ENCODE data around the gene FOXQ1.

GRCh38 chr6:1290086-1290485 lies 21.8 kb upstream of the FOXQ1 start:
- TF ChIP-seq CTCF (IDR thresholded peaks at IDR 0.05 in 2 of 3, conservative IDR thresholded peaks at IDR 0.05 in 1 of 3; ENCODE audit: insufficient read depth in 2 of 3, low read depth in 1 of 3, low read length in 3 of 3) (no peak), KLF16 (IDR thresholded peaks at IDR 0.05) (no peak), STAT6 (CRISPR knock-in tag; IDR thresholded peaks at IDR 0.05) (no peak)

Measured in K562 (cell line).